ENCODE results near the gene FUT6.
A peak's percentile ranks its signal among the peaks of the same experiment; 100 is the strongest.
"Not testable (repeated sequence)": the region's sequence is repeated elsewhere in the genome, so short reads cannot be mapped to it uniquely, and the experiment has no call there.

Gene FUT6

GRCh38 chr19:5839065-5840017 is at the start of gene FUT6:
Gene FUT6 (minus strand): TSS chr19:5839702. CDS start chr19:5832567, 7,135 bp downstream.
- no peak for DNase-seq (ENCODE audit: low read depth in 2 of 2)

- not testable (repeated sequence) for DNase-seq (ENCODE audit: low read depth in 2 of 2)
Measured at GRCh38 chr19:5884065-5884811, 44.7 kb upstream of the FUT6 start.

- DNase-seq (ENCODE audit: low read depth in 2 of 2), result not testable (repeated sequence)
Measured at GRCh38 chr19:5883157-5883873, 43.8 kb upstream of the FUT6 start.

GRCh38 chr19:5882421-5882968 is 43.0 kb upstream of the FUT6 start:
- DNase-seq (ENCODE audit: low read depth in 2 of 2), result no peak

GRCh38 chr19:5881543-5882299 is 42.2 kb upstream of the FUT6 start:
- DNase-seq (ENCODE audit: low read depth in 2 of 2), result no peak

GRCh38 chr19:5880604-5881078 is 41.1 kb upstream of the FUT6 start:
- peak in 1 of 2 experiments; percentile 29 for DNase-seq (ENCODE audit: low read depth in 2 of 2)

- DNase-seq (ENCODE audit: low read depth in 2 of 2), result no peak
Measured at GRCh38 chr19:5880196-5880595, 40.7 kb upstream of the FUT6 start.

- DNase-seq (ENCODE audit: low read depth in 2 of 2), result no peak
Measured at GRCh38 chr19:5877882-5878281, 38.4 kb upstream of the FUT6 start.

GRCh38 chr19:5877427-5877826 is 37.9 kb upstream of the FUT6 start:
- no peak for DNase-seq (ENCODE audit: low read depth in 2 of 2)

- DNase-seq (ENCODE audit: low read depth in 2 of 2), result peak in 1 of 2 experiments; percentile 6
Measured at GRCh38 chr19:5874496-5874895, 35.0 kb upstream of the FUT6 start.

GRCh38 chr19:5873617-5874199 is 34.2 kb upstream of the FUT6 start:
- DNase-seq (ENCODE audit: low read depth in 2 of 2), result no peak

- no peak for DNase-seq (ENCODE audit: low read depth in 2 of 2)
Measured at GRCh38 chr19:5870986-5871394, 31.5 kb upstream of the FUT6 start.

GRCh38 chr19:5867201-5868136 is 28.0 kb upstream of the FUT6 start:
- no peak for DNase-seq (ENCODE audit: low read depth in 2 of 2)

- DNase-seq (ENCODE audit: low read depth in 2 of 2), result no peak
Measured at GRCh38 chr19:5865772-5866171, 26.3 kb upstream of the FUT6 start.

- DNase-seq (ENCODE audit: low read depth in 2 of 2), result no peak
Measured at GRCh38 chr19:5864725-5865486, 25.4 kb upstream of the FUT6 start.

- no peak for DNase-seq (ENCODE audit: low read depth in 2 of 2)
Measured at GRCh38 chr19:5864013-5864720, 24.7 kb upstream of the FUT6 start.

- no peak for DNase-seq (ENCODE audit: low read depth in 2 of 2)
Measured at GRCh38 chr19:5863030-5863665, 23.6 kb upstream of the FUT6 start.
